Epithelial cell of prostate (primary cell): ENCODE results near the gene GYPB.
"Not testable (repeated sequence)": the region's sequence is repeated elsewhere in the genome, so short reads cannot be mapped to it uniquely, and the experiment has no call there.

ENCODE experiments used
- DNase-seq: peaks from one replicate; pipeline ENCODE4 v3.0.0-alpha.2; 2011; ENCODE audit warnings: low read depth, low spot score
- H3K27ac ChIP-seq: fragments of 450-650 bp; 2 replicates; pipeline ENCODE4 v1.5.1; 2017; ENCODE audit warnings: mild to moderate bottlenecking

The GYPB gene

GRCh38 chr4:144016057-144016605 is 3.0 kb downstream of the GYPB start:
- DNase-seq, H3K27ac ChIP-seq: not testable (repeated sequence)

- no peak for DNase-seq
Measured at GRCh38 chr4:144014808-144015207, 4.4 kb downstream of the GYPB start.

DNA sequence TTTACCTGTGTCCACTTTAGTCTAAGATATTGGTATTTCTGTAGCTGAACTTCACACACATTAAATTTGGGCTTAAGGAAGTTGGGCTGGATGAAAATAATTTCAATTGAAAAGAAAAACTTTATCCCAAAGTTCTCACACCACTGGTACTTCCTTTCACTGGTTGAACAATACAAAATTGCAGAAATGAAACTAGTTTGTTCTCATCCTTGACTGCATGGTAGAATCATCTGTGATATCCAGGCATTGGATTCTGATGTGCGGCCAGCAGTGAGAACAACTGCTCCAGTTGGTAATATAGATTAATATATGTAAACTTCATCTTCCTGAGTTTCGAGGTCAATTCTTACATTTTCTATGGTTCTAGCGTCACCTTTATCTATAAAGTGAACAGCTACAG is 10.6 kb downstream of the GYPB start:
- H3K27ac ChIP-seq, DNase-seq: not testable (repeated sequence)

More at GRCh38 chr4:144014808-144015207, 4.4 kb downstream of the GYPB start:
- H3K27ac ChIP-seq = no peak overlapping the region

GRCh38 chr4:144007960-144008359 is 11.2 kb downstream of the GYPB start:
- not testable (repeated sequence) for H3K27ac ChIP-seq, DNase-seq

GRCh38 chr4:144006200-144006803 is 12.9 kb downstream of the GYPB start:
- not testable (repeated sequence) for H3K27ac ChIP-seq, DNase-seq

DNA sequence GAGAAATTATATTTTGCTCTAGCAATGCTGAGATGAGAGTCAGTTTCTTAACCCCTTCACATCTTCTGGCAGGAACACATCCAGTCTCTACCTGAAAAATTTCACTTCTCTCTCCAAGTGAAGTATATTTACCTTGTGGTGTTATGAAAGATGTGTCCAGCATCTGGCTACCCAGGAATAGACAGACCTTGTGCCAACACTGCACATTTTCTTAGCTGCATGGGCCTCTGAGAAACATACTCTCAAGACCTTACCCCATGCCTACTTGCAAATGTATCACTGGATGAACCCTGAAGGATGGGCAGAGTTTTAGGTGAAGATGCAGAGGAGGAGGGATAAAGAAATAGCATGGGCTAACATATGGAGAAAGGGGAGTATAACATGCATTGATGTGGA is 13.6 kb downstream of the GYPB start:
- DNase-seq = not testable (repeated sequence)

GRCh38 chr4:144004868-144005557 is 14.2 kb downstream of the GYPB start:
- not testable (repeated sequence) for DNase-seq, H3K27ac ChIP-seq

More for the DNA sequence above, 13.6 kb downstream of the GYPB start:
- H3K27ac ChIP-seq = not testable (repeated sequence)

- not testable (repeated sequence) for H3K27ac ChIP-seq, DNase-seq
Measured at GRCh38 chr4:144003890-144004265, 15.3 kb downstream of the GYPB start.

GRCh38 chr4:144003205-144003889 is 15.8 kb downstream of the GYPB start:
- not testable (repeated sequence) for DNase-seq

DNA sequence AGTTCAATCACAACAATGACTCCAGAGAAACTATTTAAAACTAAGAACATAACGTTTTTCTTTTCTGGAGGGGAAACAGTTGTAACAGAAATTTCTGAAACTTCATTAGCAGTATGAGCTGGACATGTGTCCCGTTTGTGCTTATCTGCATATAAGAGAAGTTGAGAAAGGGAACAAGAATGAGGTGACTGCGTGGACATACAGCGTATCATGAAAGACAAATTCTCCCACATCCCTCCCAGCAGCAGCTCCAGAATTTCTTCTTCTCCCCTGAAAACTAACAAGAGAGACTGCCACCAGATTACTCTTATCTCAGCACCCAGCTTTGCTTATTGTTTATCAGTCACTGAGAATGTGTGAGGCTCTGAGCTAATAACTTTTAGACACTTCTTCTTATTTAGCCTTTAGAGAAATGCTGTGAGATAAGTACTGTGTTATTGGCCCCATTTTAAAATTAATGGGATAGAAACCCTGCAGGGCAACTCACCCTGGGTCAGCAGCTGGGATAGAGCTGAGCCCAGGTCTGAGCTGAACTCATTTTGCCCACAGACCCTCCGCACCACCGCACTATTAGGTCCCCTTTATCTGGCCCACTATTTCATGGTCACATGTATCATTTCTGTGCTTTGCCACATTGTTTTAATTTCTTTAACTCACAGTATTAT is 18.7 kb downstream of the GYPB start:
- not testable (repeated sequence) for H3K27ac ChIP-seq

More at GRCh38 chr4:144003205-144003889, 15.8 kb downstream of the GYPB start:
- not testable (repeated sequence) for H3K27ac ChIP-seq

DNA sequence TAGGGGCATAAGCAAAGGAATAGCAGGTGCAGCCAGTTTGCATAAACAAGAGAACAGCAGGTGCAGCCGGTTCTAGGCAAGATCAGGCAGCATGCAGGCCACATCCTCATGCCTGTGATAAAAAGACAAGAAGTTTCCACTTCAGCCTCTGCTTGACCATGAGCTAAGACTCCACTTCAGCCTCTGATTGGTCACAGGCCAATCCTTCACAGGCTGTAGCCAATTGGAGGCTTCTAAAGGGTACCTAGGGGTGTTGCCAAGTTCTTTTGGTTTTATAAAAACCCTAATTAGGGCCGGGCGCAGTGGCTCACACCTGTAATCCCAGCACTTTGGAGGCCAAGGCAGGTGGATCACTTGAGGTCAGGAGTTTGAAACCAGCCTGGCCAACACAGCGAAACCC is 23.0 kb downstream of the GYPB start:
- not testable (repeated sequence) for DNase-seq, H3K27ac ChIP-seq

More for the DNA sequence above, 18.7 kb downstream of the GYPB start:
- not testable (repeated sequence) for DNase-seq

- H3K27ac ChIP-seq, DNase-seq: not testable (repeated sequence)
Measured at GRCh38 chr4:143991761-143992160, 27.4 kb downstream of the GYPB start.

GRCh38 chr4:143990717-143991116 is 28.5 kb downstream of the GYPB start:
- DNase-seq, H3K27ac ChIP-seq: not testable (repeated sequence)

- DNase-seq = no peak
Measured at GRCh38 chr4:143986180-143986579, 33.0 kb downstream of the GYPB start.

DNA sequence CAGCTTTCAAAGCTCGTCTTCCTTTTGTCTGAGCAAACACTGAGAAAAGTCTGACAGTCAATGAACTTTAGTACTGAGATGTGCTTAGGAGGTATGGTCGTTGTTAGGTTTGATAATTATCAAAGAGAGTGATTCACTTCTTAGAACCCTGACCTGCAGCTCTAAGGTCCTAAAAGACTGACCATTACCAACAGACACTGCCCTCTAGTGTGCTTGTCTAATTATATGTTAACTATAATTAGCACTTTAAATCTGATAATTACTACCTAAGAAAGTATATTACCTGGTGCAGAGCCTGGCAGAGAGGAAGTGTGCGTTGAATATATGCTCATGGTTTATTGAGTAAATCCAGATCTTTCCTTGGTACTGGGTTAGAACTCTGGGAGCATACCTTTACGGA is 38.4 kb downstream of the GYPB start:
- H3K27ac ChIP-seq, DNase-seq: not testable (repeated sequence)

More at GRCh38 chr4:143986180-143986579, 33.0 kb downstream of the GYPB start:
- no peak overlapping the region for H3K27ac ChIP-seq

DNA sequence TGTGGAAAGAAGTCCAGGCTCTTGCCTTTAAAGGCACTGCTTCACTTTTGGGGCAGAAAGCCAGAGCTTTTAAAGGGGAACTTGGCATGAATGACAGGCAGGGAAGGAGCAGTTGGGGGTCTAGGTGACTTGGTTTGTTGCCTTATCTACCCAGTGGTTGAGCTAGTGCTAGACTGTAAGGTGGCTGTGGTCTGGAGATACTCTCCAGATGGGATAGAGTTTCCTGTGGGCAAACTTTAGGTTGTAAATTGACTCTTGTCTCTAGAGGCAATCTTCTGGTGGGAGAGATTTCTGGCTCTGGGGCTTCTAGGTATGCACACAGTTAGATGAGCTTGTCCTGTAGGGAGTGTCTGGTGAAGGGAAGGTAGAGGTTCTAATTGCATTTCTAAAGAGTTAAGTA is 43.7 kb downstream of the GYPB start:
- not testable (repeated sequence) for DNase-seq, H3K27ac ChIP-seq

- H3K27ac ChIP-seq, DNase-seq: not testable (repeated sequence)
Measured at GRCh38 chr4:143974021-143974420, 45.2 kb downstream of the GYPB start.

GRCh38 chr4:143961075-143961474 is 58.1 kb downstream of the GYPB start:
- no peak overlapping the region for H3K27ac ChIP-seq
- DNase-seq = no peak

- DNase-seq, H3K27ac ChIP-seq: not testable (repeated sequence)
Measured at GRCh38 chr4:143955306-143955705, 63.9 kb downstream of the GYPB start.

- H3K27ac ChIP-seq, DNase-seq: not testable (repeated sequence)
Measured at GRCh38 chr4:143951458-143951972, 67.7 kb downstream of the GYPB start.
